GM12892 (cell line): ENCODE results near the gene DNM3.

Experiments used
- POLR2A ChIP-seq: IDR thresholded peaks from 2 replicates; pipeline ENCODE4 v1.6.1; 2011; ENCODE audit warnings: low read depth, low read length, control low read depth
- POLR2AphosphoS5 ChIP-seq: IDR thresholded peaks from 2 replicates; pipeline ENCODE4 v1.6.1; 2011; ENCODE audit warnings: low read depth, low read length, control low read depth

- no peak for TF ChIP-seq POLR2AphosphoS5
- no peak for TF ChIP-seq POLR2A
Measured at GRCh38 chr1:172069534-172069933, 228.2 kb downstream of the DNM3 start.
